Neural cell (in vitro differentiated cells): Measurements from ENCODE around the gene PAAF1.

Experiments
- EZH2 ChIP-seq: fragments of 200-600, 300-800 bp; shearing (Covaris generic), sonication (generic); IDR thresholded peaks from 2 replicates; pipeline ENCODE4 v1.6.1; 2014; ENCODE audit warnings: antibody characterized with exemption, low read length, borderline replicate concordance, mild to moderate bottlenecking; ENCODE audit not compliant: insufficient read depth, poor library complexity, severe bottlenecking
- POLR2AphosphoS5 ChIP-seq: IDR thresholded peaks from 2 replicates; pipeline ENCODE4 v1.6.1; 2012
- SMC3 ChIP-seq: fragments of 450-650 bp; conservative IDR thresholded peaks from 2 replicates; pipeline ENCODE4 v1.6.1; 2014; ENCODE audit warnings: antibody characterized with exemption, mild to moderate bottlenecking, moderate library complexity; ENCODE audit not compliant: poor library complexity
- TF ChIP-seq, protein P1 (sequence below): fragments of 450-650 bp; IDR thresholded peaks from 2 replicates; pipeline ENCODE4 v1.5.1; 2014; ENCODE audit warnings: antibody characterized with exemption, mild to moderate bottlenecking, moderate library complexity; ENCODE audit not compliant: poor library complexity, severe bottlenecking

GRCh38 chr11:73957654-73958361, 81.0 kb downstream of the PAAF1 start:
- TF ChIP-seq, protein P1, sequence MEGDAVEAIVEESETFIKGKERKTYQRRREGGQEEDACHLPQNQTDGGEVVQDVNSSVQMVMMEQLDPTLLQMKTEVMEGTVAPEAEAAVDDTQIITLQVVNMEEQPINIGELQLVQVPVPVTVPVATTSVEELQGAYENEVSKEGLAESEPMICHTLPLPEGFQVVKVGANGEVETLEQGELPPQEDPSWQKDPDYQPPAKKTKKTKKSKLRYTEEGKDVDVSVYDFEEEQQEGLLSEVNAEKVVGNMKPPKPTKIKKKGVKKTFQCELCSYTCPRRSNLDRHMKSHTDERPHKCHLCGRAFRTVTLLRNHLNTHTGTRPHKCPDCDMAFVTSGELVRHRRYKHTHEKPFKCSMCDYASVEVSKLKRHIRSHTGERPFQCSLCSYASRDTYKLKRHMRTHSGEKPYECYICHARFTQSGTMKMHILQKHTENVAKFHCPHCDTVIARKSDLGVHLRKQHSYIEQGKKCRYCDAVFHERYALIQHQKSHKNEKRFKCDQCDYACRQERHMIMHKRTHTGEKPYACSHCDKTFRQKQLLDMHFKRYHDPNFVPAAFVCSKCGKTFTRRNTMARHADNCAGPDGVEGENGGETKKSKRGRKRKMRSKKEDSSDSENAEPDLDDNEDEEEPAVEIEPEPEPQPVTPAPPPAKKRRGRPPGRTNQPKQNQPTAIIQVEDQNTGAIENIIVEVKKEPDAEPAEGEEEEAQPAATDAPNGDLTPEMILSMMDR, result no peak
- TF ChIP-seq POLR2AphosphoS5 (no peak), EZH2 (no peak), SMC3 (no peak)
